ENCODE results near the gene BABAM2.

Gene BABAM2

DNA sequence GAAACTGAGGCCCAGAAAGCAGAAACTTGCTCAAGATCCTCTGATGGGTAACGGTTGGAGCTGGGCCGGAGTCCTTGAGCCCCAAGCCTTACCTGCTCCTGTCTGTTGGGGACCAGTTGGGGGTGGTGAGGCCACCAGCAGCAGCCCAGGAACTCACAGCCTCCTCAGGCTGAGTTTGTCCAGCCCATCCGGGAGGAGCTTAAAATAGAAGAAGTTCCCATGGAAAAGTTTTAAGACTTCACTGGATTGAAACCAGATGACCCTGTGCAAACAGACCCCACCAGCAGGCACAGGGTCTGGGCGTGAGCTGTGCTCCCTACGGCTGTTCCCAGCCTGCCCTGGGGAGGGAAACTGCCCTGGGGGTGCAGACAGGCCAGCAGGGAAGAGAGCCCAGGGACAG is 461.6 kb downstream of the BABAM2 start:
- DNase-seq: no peak

DNA sequence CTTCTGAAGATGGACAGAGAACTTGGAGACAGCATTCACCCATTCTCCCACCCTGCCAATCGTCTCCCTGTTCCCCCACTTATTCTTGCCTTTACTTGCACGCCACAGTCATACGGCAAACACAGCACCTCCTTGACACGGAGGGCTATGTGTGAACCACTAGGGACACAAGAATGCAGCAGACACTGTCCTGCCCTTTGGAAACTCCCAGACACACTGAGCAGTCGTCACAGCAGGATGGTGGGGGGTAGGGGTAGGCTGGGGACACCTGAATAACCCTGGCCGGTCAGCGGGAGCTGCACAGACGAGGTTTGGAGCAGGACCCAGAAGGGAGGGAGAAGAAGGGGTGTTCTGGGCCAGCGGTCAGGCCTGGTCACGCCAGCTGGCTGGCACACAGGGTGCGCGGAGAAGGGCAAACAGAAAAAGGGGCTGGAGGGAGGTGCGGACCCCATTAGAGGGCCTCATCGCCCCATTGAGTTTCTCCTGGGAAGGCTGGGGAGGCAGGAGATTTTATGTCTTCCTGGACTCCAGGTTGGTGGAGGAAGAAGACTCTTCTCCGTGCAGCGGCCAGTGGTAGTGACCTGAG is 462.2 kb downstream of the BABAM2 start:
- DNase-seq: no peak

DNA sequence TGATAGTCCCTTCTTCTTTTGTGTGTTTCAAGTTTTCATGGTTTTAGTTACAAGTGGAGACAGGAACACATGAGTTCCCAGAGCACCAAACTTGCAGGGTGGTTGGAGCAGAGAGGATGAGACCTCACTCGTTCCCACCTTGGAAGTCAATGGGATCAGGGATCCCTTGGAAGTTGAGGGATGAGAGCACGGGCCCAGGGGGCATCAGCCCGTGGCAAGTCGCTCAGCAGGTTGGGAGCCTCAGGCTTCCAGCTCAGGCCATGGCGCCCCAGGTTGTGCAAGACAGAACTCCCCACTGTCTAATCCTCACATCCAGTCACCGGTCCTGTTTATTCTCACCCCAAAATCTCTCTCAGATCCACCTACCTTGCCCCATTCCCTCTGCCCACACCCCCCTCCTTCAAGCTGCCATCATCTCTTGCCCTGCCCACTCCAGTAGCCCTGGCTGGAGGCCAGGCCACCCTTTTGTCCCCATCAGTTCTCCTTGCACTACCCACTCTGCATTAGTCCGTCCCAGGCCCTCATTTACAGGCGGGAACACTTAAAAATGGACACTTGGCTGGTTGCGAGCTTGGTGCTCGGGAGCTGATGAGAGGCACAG is 464.5 kb downstream of the BABAM2 start:
- DNase-seq: no peak

DNA sequence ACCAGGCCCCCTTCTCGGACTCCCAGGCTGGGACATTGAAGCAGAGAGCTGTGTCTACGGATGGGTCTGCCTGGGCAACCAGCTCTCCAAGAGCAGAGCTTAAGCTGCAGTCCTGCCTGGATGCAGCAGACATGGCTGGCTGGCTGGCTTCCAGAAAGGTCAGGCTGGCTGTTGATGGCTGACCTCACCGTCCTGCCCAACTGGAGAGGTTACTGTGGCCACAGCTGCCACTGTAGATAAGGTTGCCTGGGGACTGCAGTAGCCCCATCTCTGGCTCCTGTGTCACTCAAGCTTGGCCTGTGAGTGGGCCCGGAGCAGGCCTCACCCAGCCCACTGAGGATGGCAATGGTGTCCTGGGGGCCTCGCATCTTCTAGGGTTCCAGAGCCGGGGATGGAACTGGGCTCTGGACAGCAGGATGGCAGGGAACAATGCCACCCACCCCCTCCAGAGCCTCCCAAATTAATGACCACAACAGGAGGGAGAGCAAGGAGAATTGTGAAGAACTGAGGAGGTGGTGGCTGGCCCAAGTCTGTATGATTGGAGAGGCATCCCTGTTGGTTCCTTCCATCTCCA is 465.1 kb downstream of the BABAM2 start:
- no peak for DNase-seq

DNA sequence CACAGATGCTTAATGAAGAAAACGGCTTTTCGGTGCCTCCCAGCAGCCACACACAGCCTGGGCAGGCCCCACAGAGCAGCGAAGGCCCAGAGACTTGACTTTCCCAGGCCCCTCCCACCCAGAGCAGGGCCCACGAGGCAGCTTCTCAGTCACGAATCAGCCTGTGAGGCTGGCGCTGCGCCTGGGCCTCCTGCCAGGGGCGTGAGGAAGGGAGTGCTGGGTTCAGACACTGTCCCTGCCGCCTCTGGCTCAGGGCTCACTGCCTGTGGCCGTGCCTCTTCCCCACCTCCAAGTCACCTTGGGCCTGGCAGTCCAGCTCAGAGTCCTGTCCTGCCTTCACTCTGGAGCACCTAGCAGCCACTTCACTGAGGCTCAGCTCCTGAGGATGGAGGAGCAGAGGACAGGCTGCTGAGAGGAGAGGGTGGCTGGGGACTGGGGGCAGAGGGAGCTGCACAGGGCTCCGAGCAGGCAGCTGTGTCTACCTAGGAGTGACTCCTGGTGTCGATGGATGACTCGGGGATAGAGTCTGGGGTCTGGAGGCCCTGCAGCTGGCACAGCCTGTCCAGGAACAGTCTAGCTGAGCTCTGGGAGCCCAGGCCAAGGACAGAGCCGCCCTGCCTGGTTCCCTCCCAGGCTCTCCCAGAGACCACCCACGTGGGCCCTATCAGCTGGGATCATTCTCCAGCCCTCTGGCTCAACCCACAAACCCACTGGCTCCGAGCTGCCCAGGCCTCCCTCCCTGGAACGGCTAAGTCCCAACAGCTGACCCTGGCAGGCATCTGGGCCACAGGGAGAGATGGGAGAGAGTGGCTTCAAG is 465.8 kb downstream of the BABAM2 start:
- peak; percentile 14 for DNase-seq

DNA sequence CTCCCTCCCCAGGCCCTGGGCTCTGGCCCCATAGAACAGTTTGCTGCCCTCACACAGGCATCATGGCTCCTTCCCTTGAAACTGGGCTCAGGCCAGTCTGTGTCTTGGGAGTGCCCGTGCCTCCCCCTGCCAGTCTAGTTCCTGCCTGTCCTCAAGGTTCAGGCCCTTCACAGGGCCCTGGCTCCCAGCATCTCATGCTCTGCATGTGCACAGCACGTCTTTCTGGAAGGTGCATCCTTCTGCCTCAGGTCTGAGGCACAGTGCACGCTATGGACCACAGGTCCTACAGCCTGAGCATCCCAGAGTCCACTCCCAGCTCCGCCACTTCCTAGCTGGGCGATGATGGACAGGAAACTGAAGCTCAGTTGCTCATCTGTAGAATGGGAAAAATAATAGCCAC is 466.5 kb downstream of the BABAM2 start:
- DNase-seq: no peak

DNA sequence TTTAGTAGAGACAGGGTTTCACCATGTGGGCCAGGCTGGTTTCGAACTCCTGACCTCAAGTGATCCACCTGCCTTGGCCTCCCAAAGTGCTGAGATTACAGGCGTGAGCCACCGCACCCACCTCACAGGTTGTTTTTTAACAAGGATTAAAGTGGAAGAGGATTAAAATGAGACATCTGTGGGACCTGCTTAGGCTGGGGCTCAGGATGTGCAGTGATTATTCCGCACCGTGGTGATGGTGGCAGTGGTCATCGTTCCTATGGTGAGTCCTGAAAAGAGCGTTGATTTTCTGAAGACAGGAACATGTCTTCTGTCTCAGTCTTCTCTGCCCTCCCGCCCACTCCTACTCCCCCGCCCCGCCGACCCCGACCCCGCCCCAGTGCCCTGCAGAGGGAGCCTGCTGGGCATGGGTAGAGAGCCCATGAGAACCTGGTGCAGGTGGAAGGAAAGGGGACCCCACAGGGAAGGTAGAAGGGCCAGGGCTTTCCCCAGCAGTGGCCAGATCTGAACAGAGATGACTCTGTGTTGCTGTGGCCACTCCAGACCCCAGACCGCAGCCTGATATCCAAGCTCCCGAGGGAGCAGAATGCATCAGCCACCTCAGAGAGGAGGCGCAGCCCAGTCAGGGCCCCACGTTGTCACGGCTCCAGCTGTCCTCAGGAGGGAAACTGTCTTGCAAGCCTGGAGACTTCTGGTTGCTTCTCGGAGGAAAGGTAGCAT is 467.6 kb downstream of the BABAM2 start:
- DNase-seq: no peak

DNA sequence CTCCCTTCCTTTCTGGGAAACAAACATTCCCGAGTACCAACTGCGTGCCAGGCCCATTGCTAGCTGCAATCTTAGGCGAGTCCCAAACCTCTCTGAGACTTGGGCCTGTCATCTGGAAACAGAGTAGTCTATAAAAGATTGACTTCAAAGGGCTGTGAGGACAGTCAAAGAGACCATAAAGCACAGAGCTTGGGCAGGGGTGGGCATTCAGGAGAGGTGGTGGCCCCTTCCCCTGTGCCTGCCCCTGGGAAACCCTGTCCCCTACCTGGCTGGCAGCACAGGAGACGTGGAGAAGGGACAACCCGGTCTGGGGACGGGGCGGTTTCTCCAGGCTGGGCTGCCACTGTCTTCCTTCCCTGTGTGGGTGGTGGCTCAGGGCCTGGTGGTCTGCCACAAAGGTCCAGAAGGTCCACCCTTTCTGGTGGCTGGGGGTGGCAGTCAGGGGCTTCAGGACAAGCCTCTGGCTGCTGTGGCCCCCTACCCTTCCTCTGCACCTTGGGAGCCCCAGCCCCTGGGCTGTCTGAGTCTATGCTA is 468.2 kb downstream of the BABAM2 start:
- DNase-seq: no peak

DNA sequence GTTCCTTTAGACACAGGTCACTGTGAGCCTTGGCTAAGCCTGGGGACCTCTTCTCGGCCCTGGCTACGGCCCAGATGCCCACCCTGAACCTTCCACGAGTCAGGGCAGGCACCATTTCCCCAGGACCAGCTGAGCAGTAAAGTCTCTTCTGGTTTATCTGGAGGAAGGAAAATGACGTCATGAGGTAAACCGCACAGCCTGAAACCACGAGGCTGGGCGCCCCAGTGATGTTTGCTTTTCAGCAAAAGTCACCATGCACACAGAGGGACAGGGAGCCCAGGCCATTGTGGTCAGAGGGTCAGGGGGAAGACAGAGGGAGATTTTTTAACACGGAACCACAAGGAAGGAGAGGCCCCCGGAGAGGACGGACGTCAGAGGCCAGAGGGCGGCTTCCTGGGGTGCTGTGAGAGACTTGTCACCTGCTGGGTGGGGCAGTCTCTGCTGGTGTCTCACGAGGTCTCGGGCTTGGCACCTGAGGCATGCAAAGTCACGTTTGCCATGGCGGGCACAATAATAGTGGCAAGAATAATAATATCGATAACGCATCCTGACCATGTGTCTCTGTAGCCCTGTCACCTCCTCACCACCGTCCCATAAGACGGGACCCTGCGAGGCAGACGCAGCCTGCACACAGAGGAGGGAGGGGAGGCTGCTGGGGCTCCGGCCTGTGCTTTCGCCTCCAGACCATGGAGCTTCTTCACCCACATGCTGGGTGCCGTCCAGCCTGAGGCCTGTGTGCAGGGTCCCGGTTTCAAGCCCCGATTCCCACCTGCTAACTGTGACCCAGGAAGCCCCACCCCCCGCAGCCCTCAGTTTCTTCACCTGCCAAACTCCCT is 468.9 kb downstream of the BABAM2 start:
- DNase-seq: no peak

DNA sequence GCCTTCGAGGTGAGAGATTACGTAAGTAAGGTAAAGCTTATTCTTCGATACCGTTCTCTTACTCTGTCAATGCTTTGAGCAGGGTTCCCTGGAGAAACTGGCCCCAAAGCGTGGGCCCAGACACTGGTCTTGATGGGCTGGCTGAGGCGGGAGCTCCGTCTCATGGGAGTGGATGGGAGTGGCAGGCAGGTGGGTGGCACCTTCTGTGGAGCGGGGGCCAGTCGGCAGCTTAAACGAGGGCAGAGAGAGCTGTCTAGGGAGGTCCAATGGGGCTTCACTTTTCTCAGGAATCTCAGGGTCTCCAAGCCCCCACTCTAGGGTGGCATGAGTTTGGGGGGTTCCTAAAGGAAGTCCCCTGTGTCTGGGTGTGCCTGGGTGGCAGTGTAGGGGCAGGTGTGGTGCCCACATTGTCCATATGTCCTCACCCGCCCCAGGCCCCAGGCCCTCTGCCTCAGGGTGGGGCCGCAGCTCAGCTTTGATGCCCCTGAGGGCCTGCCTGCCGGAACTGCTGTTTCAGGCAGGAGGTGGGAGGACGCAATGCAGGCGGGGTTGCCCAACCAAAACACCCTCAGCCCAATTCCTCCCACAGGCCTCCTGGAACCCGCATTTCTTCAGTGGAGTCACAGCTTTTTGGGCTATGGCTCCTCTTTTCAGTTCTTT is 469.7 kb downstream of the BABAM2 start:
- DNase-seq: no peak

DNA sequence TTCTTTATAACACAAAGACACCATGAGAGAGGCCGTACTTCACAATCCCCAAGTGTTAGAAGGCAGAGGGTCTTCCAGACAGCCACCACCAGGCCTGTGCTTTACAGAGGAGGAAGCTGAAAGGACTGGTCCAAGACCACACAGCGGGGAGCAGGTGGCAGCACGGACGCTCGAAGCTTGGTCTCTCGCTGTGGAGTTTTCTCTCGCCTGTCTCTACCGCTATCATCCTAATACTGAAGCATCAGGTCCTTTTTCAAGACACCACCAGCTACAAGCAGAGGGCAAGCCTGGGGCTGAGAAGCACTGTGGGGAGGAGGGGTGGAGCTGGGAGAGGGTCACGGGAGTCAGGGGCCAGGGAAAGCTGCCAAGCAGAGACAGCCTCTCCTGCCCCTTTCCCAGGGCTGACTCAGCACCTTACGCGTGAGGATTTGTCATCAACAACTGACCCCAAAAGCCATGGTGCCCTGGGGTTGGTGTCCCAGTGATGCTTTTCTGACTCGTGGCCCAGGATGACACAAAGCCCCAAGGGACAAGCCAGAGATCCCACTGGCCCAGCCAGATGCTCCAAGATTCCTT is 470.3 kb downstream of the BABAM2 start:
- DNase-seq: no peak

DNA sequence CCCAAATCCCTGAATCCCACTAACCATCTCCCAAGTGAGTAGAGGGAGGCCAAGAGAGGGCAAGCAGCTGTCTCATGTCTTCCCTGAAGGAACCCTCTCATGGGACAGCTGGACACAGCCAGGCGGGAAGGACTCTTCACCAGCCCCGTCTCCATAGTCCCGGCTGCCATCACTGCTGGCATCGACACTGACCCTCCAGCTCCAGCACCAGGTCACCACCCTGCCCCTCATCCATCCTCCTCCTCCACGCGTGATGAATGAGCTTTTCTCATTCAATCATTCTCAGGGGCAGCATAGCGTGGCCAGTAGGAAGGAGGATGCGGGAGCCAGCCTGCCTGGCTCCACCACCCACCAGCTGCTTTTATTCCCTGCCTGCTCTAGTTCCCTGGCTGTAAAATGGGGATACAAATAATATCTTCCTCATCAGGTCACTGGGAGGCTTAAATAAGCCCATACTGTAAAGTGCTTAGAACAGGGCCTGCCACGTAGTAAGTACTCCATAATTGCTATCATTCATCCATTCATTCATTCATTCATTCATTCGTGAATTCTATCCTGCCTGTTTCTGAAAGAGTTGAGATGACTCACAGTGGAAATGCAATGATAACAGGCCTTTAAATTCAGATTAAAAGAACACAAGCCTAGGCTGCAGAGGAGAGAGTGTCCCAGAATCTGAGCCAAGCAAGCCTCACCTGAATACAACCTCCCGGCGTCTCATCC is 471.6 kb downstream of the BABAM2 start:
- DNase-seq: no peak

DNA sequence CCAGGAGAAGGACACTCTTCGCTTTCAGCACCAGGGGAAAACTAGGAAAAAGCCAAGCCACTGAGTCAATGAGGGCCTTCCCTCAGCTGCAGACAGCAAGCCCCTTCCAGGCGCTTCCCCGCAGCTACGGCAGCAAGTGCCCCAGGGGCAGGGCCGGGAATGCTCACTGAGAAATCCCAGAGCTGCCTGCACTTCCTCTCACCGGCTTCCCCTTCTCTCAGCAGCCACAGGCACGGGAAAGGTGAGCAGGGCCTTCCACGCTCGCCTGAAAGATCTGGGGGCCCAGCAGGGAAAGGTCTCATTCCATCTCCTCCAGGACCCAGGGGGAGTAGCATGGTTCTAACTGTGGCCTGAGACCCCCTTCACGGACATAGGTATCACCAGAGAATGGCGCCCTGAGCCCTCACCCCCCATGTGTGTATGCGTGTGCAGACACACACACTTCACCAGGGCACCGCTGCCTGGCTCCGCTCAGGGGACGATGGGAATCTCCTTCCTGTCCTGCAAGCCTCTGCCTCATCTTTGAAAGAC is 472.5 kb downstream of the BABAM2 start:
- no peak for DNase-seq

DNA sequence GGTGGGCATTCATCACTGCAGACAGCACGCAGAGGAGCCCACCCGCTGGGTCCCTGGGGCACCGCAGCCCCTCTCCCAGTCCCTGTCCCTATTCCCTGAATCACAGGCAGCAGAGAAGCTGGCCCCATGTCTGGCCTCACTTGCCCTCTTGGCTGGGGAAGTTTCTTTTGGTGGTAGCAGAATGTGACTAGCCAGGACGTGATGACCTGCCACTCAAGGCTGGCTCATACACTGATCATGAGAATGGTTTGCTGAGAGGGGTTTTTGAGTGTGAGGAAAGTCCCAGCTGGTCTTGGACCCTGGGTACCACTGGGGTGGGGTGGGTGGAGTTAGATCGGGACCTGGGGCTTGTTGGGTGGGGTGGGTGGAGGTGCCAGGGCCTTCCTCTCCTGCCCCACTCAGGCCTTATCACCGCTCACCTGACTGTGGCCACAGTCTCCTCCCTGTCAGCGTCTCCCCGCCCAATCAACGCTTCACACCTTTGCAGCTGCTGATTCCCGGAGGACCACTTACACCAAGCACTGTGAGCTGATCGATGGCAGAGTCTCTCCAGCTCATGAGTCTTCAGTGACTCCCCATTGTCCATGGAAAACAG is 473.3 kb downstream of the BABAM2 start:
- no peak for DNase-seq

DNA sequence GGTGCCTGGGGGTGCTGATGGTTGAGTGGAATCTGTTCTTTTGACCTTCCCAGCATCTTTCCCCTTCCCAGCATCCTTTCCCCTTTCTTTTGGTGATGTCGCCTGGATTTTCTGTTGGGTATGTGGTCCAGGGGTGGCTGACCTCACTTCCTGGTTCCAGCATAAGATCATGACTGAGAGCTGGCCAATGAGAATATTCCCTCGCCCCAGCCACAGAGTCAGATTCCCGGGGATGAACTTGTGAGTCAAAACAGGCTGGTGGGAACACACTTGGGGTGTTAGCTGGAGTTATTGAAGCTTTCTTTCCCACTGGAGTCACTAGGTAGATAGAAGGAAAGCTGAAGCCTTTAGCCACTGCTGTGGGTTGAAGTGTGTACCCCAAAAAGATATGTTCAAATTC is 474.1 kb downstream of the BABAM2 start:
- no peak for DNase-seq

DNA sequence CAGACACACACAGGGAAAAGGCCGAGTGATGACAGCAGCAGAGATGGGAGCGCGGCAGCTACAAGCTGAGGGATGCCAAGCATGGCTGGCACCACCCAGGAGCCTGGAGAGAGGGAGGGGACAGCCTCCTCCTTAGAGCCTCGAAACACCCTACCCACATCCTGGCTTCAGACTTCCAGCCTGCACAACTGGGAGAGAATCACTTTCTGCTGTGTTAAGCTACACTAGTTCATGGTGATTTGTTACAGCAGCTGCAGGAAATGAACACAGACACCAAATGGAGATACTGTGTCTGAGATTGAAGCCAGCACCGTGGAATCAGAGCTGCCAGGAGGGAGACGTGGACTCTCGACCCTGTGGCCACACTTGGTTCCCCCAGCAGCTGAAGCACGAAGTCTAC is 474.6 kb downstream of the BABAM2 start:
- DNase-seq: no peak

DNA sequence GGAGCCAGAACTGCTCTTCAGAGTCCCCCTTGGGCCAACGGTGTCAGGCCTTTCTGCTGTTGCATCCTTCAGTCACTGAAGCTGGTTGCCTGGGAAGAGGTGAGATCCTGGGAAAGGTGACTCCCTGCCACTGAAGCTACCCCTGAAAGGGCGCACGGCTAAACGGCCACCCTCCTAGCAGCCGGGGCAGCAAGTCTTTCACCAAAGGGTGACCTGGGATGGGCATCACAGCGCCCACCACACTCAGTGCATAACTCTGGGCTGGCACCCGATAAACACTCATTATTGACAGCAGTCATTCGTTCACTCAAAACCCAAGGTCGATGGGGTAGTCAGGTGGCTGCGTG is 475.6 kb downstream of the BABAM2 start:
- no peak for DNase-seq

DNA sequence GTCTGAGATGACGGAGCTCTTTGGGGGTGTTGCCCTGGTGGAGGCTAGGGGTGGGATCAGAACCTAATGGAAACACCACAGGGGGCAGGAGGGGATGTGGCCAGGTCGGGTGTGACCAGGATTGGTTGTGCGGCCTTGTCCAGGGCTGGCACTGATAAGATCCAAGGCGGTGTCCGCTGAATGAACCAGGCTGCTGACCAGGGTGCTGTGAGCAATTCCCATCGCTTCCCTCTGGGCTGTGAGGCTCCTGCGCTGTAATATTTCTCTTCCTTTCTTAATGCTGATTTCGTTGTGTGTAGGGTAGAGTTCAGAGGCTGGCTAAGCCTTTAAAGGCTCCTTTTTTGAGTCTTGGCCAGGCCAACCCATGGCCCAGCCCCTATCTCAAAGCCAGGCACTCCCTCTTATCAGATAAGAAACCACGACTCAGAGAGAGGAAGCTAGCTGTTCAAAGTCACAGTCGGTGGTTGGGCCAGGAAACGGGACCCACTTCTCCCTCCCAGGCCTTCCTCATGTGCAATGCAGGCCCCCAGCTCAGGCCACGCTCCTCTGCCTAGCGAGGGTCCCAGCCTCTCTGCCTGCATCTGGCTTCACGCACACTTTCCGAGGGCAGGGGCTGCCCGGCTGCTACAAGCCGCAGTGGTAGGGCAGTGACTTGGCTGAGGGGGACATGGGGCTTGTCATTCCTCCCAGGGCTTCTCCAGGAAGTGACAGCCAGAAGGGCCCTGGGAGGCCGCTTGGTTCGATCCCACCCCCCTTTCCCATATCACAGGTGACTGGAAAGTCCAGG is 476.2 kb downstream of the BABAM2 start:
- no peak for DNase-seq

All from NCI-H2029 treated with DMSO at 0.1 percent for 48 hours (cell line).